Esophagus muscularis mucosa (tissue), 4 donors: ENCODE results near the gene CDC42BPA.

Experiments
- CTCF ChIP-seq, 3 experiments: fragments of 200-600 bp in 2 of 3; fragments of 450-650 bp in 1 of 3; sonication (generic) in 2 of 3; IDR thresholded peaks; one replicate each; pipeline ENCODE4 v1.5.1; 2017 to 2019; ENCODE audit warnings: antibody characterized with exemption in 3 of 3, mild to moderate bottlenecking in 2 of 3, moderate library complexity in 1 of 3
- EP300 ChIP-seq: sonication (generic); formaldehyde crosslinking; IDR thresholded peaks from one replicate; pipeline ENCODE4 v1.6.1; 2017; ENCODE audit warnings: antibody characterized with exemption
- POLR2A ChIP-seq: fragments of 450-650 bp; IDR thresholded peaks from one replicate; pipeline ENCODE4 v1.6.1; 2017; ENCODE audit warnings: antibody characterized with exemption, moderate library complexity, mild to moderate bottlenecking, low read depth
- POLR2AphosphoS5 ChIP-seq, 2 donors: sonication (generic); formaldehyde crosslinking; IDR thresholded peaks; one replicate each; pipeline ENCODE4 v1.6.1; 2017; ENCODE audit warnings: antibody characterized with exemption in 2 of 2

- TF ChIP-seq POLR2A (no peak), EP300 (no peak), POLR2AphosphoS5 (IDR thresholded peaks at IDR 0.05) (no peak), CTCF (IDR thresholded peaks at IDR 0.05) (no peak)
Observed at GRCh38 chr1:227343206-227343605, 24.9 kb upstream of the CDC42BPA start.
